HepG2 (cell line): ENCODE results near the gene S1PR3. TPM values are rescaled to one million over a fixed set of nuclear protein-coding genes. Genes with fewer than 3 reads are reported as not detected.

Source experiments
- ATAC-seq: fragments of 200-7000 bp; cut with Tn5 transposase; 3 replicates; pipeline ENCODE4 v1.9.1; 2020; ENCODE audit warnings: mild to moderate bottlenecking, moderate library complexity
- BruUV-seq: library from RNA; stranded (reverse); fragments of 400-500 nt; replicated peaks from 2 replicates; lab custom pipeline; 2021; lab: Mats Ljungman, UMichigan
- CTCF ChIA-PET: fragments of 300-600 bp; formaldehyde crosslinking; extraction: SDS; loops from one replicate; lab custom pipeline; 2021; ENCODE audit warnings: low total read pairs, inconsistent platforms, low intra/inter-chr PET ratio; lab: Yijun Ruan, JAX
- POLR2A ChIA-PET: fragments of 350-600 bp; sonication (Branson Sonifier 250); formaldehyde crosslinking; loops from one replicate; lab custom pipeline; 2020; ENCODE audit warnings: antibody characterized with exemption, inconsistent platforms; lab: Yijun Ruan, JAX
- DNase-seq: peaks from one replicate; pipeline ENCODE4 v3.0.0-alpha.2; 2015; ENCODE audit warnings: low spot score
- FAIRE-seq: peaks from 3 replicates; lab custom pipeline; 2011; peaks lifted over from hg19 to GRCh38; lab: Jason Lieb, UNC
- H2AFZ ChIP-seq: one replicate; pipeline ENCODE4 v1.6.1; 2011; ENCODE audit warnings: low read length, inconsistent platforms
- H3K27ac ChIP-seq: fragments of 300-600 bp; 3 replicates; pipeline ENCODE4 v1.8.0; 2011; ENCODE audit warnings: mixed run types, mild to moderate bottlenecking, mixed read lengths, low read length, inconsistent platforms; ENCODE audit not compliant: insufficient read depth; ENCODE audit errors: extremely low read length
- H3K27me3 ChIP-seq, 2 experiments: fragments of 200-600 bp in 1 of 2; 2 replicates in 1 of 2; 3 replicates in 1 of 2; pipeline versions ENCODE4 v1.6.0 to v1.8.0; 2011; ENCODE audit warnings: low read length in 2 of 2, mild to moderate bottlenecking in 2 of 2, moderate library complexity in 2 of 2, inconsistent platforms in 1 of 2; ENCODE audit not compliant: insufficient read depth in 2 of 2, control insufficient read depth in 1 of 2
- H3K36me3 ChIP-seq, 2 experiments: fragments of 200-600 bp in 1 of 2; replicated peaks in 1 of 2; 2 replicates in 1 of 2; 3 replicates in 1 of 2; pipeline versions ENCODE4 v1.5.1 to v1.8.0; 2011; ENCODE audit warnings: low read length in 2 of 2, inconsistent platforms in 1 of 2; ENCODE audit not compliant: insufficient read depth in 2 of 2, control insufficient read depth in 1 of 2
- H3K4me1 ChIP-seq: 2 replicates; pipeline ENCODE4 v1.5.1; 2012; ENCODE audit warnings: low read length, inconsistent platforms; ENCODE audit not compliant: insufficient read depth
- H3K4me2 ChIP-seq: 2 replicates; pipeline ENCODE4 v1.6.0; 2011; ENCODE audit warnings: low read depth, low read length, inconsistent platforms
- H3K4me3 ChIP-seq, 3 experiments: fragments of 200-600 bp in 1 of 3; sonication (generic), shearing (Covaris generic) in 1 of 3; replicated peaks in 1 of 3; 2 replicates each; pipeline ENCODE4 v1.5.1; 2011 to 2016; ENCODE audit warnings: low read length in 3 of 3, inconsistent platforms in 2 of 3, low read depth in 2 of 3, mild to moderate bottlenecking in 2 of 3, control low read depth in 1 of 3, mixed read lengths in 1 of 3; ENCODE audit not compliant: insufficient read depth in 1 of 3
- H3K79me2 ChIP-seq: one replicate; pipeline ENCODE4 v1.6.1; 2011; ENCODE audit warnings: low read length, inconsistent platforms; ENCODE audit not compliant: insufficient read depth
- H3K9ac ChIP-seq: 2 replicates; pipeline ENCODE4 v1.6.0; 2011; ENCODE audit warnings: mild to moderate bottlenecking, low read depth, low read length, inconsistent platforms; ENCODE audit not compliant: insufficient read depth
- H3K9me3 ChIP-seq: 2 replicates; pipeline ENCODE4 v1.5.1; 2012; ENCODE audit warnings: mild to moderate bottlenecking, low read length
- H4K20me1 ChIP-seq: 2 replicates; pipeline ENCODE4 v1.6.0; 2011; ENCODE audit warnings: inconsistent platforms, mild to moderate bottlenecking, low read length, moderate library complexity; ENCODE audit not compliant: insufficient read depth
- ADNP ChIP-seq: sonication (generic); formaldehyde crosslinking; IDR thresholded peaks from 2 replicates; pipeline ENCODE4 v1.4.0; 2020; ENCODE audit warnings: missing genetic modification reagents
- AHR ChIP-seq: IDR thresholded peaks from 2 replicates; pipeline ENCODE4 v1.6.1; 2018; ENCODE audit warnings: missing genetic modification reagents, missing compliant biosample characterization
- ATF4 ChIP-seq, 2 experiments: fragments of 450-650 bp in 1 of 2; sonication (generic) in 1 of 2; formaldehyde crosslinking; IDR thresholded peaks; 2 replicates each; pipeline versions ENCODE4 v1.5.0 to v1.8.0; 2020 to 2022; ENCODE audit warnings: mild to moderate bottlenecking in 1 of 2, missing genetic modification reagents in 1 of 2
- FOSL1 ChIP-seq: sonication (generic); formaldehyde crosslinking; IDR thresholded peaks from 2 replicates; pipeline ENCODE4 v1.9.0; 2021; ENCODE audit warnings: missing genetic modification reagents, borderline replicate concordance
- GLI4 ChIP-seq: sonication (generic); formaldehyde crosslinking; IDR thresholded peaks from 2 replicates; pipeline ENCODE4 v1.5.1; 2020; ENCODE audit warnings: missing genetic modification reagents, mild to moderate bottlenecking, moderate library complexity, borderline replicate concordance
- MED8 ChIP-seq: sonication (generic); formaldehyde crosslinking; IDR thresholded peaks from 2 replicates; pipeline ENCODE4 v1.8.1; 2023; ENCODE audit warnings: mild to moderate bottlenecking, missing genetic modification reagents; ENCODE audit not compliant: insufficient replicate concordance
- SAFB2 ChIP-seq: sonication (generic); formaldehyde crosslinking; IDR thresholded peaks from 2 replicates; pipeline ENCODE4 v1.5.1; 2020; ENCODE audit warnings: missing genetic modification reagents, low read depth, mild to moderate bottlenecking, borderline replicate concordance
- ZBTB25 ChIP-seq: IDR thresholded peaks from 2 replicates; pipeline ENCODE4 v1.6.1; 2018; ENCODE audit warnings: missing genetic modification reagents
- ZMYM4 ChIP-seq: sonication (generic); formaldehyde crosslinking; IDR thresholded peaks from 2 replicates; pipeline ENCODE4 v1.8.1; 2023; ENCODE audit warnings: mild to moderate bottlenecking, missing genetic modification reagents
- ZNF121 ChIP-seq: sonication (generic); formaldehyde crosslinking; IDR thresholded peaks from 2 replicates; pipeline ENCODE4 v1.5.0; 2020; ENCODE audit warnings: mild to moderate bottlenecking, missing genetic modification reagents
- ZNF230 ChIP-seq: sonication (generic); formaldehyde crosslinking; IDR thresholded peaks from 2 replicates; pipeline ENCODE4 v1.4.0; 2020; ENCODE audit warnings: mild to moderate bottlenecking, missing genetic modification reagents
- ZNF280B ChIP-seq: sonication (generic); formaldehyde crosslinking; IDR thresholded peaks from 2 replicates; pipeline ENCODE4 v1.5.0; 2020; ENCODE audit warnings: missing genetic modification reagents, mild to moderate bottlenecking, borderline replicate concordance
- ZNF562 ChIP-seq: sonication (generic); formaldehyde crosslinking; IDR thresholded peaks from 2 replicates; pipeline ENCODE4 v1.8.0; 2022; ENCODE audit warnings: missing genetic modification reagents, borderline replicate concordance
- ZNF644 ChIP-seq: IDR thresholded peaks from 2 replicates; pipeline ENCODE4 v1.6.1; 2016; ENCODE audit warnings: low read depth
- WGBS: methylation state at CpG from one replicate; pipeline ENCODE4 v1.1.6; 2017; ENCODE audit warnings: low lambda C conversion rate; 5-methylcytosine and 5-hydroxymethylcytosine counted together
- in situ Hi-C: cut with HindIII; loops from 2 replicates; pipeline ENCODE4 v1.10.0; 2017; ENCODE audit warnings: low pct_unique_long_range_greater_than_20kb; ENCODE audit not compliant: extremely low pct_ligation_motif_present
- intact Hi-C: fragments of 100-400 bp; cut with micrococcal nuclease; formaldehyde crosslinking; loops from one replicate; pipeline ENCODE4 v1.10.0; 2022; ENCODE audit not compliant: unreplicated experiment
- polyA plus RNA-seq, 8 experiments: library from polyadenylated mRNA; depleted of rRNA in 3 of 8; stranded (reverse) in 7 of 8; unstranded in 1 of 8; fragments of >200 nt; fragmentation: Illumina TruSeq in 4 of 8; extraction: Trizol in 4 of 8; gene quantifications; 2 replicates each; pipeline versions ENCODE4 v1.2.1 to v1.2.3, GENCODE V29; 2011 to 2016; ENCODE audit warnings: low read depth in 4 of 8, missing spikeins in 1 of 8, mixed read lengths in 1 of 8; ENCODE audit not compliant: insufficient read depth in 1 of 8
- total RNA-seq, 5 experiments: library from RNA; depleted of rRNA; stranded (reverse); fragments of >200 nt; fragmentation: Illumina TruSeq; extraction: Trizol; gene quantifications; 2 replicates each; pipeline ENCODE4 v1.2.3, GENCODE V29; 2016; ENCODE audit warnings: low read depth in 1 of 5
- TF ChIP-seq, protein P1 (sequence below): sonication (generic); formaldehyde crosslinking; IDR thresholded peaks from 2 replicates; pipeline ENCODE4 v1.5.0; 2020; ENCODE audit warnings: mild to moderate bottlenecking, low read depth, missing genetic modification reagents, borderline replicate concordance
- TF ChIP-seq, protein P2 (sequence below): sonication (generic); formaldehyde crosslinking; IDR thresholded peaks from 2 replicates; pipeline ENCODE4 v1.4.0; 2020; ENCODE audit warnings: missing genetic modification reagents

The S1PR3 gene
- total and polyA plus RNA-seq, 2 of the 13 experiments (the other 11 are each of a cell fraction or from before 2014, with no cell fraction given), result 0.02 TPM; not detected in 1

- Histone ChIP-seq H3K4me1 (peaks cover 11% of the 10 kb centered on the region; the same call in 1 of the 2 replicates), H3K4me3 (no peak overlapping the region), H3K9ac (no peak overlapping the region), H3K27me3 (peaks cover 0 to 24% of the 10 kb centered on the region in 2 experiments; a peak in 3 of 5 replicates), H3K27ac (no peak overlapping the region), H4K20me1 (no peaks in the 10 kb centered on the region), H3K79me2 (no peaks in the 10 kb centered on the region), H3K36me3 (no peaks in the 10 kb centered on the region), H3K9me3 (no peaks in the 10 kb centered on the region), H2AFZ (no peak overlapping the region), H3K4me2 (no peak overlapping the region)
- ChIA-PET CTCF (no interaction called here), POLR2A (no interaction called here)
- ATAC-seq, result no peak
- BruUV-seq, result no TSS peak
- intact Hi-C loops, result no loop called here
- in situ Hi-C loops, result no loop called here
- no peak for FAIRE-seq
- TF ChIP-seq ZNF644 (CRISPR knock-in tag) (no peak), ZNF562 (CRISPR knock-in tag) (no peak), MED8 (CRISPR knock-in tag) (no peak), ZMYM4 (CRISPR knock-in tag) (no peak), ZNF230 (CRISPR knock-in tag) (no peak), ZBTB25 (CRISPR knock-in tag) (no peak), FOSL1 (CRISPR knock-in tag) (no peak), ZNF280B (CRISPR knock-in tag) (no peak), GLI4 (CRISPR knock-in tag) (no peak), ATF4 (CRISPR knock-in tag; IDR thresholded peaks at IDR 0.05) (no peak), SAFB2 (CRISPR knock-in tag) (no peak), ADNP (CRISPR knock-in tag) (no peak), ZNF121 (no peak), AHR (no peak)
- TF ChIP-seq, protein P1, sequence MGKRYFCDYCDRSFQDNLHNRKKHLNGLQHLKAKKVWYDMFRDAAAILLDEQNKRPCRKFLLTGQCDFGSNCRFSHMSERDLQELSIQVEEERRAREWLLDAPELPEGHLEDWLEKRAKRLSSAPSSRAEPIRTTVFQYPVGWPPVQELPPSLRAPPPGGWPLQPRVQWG (CRISPR knock-in tag), result no peak
- TF ChIP-seq, protein P2, sequence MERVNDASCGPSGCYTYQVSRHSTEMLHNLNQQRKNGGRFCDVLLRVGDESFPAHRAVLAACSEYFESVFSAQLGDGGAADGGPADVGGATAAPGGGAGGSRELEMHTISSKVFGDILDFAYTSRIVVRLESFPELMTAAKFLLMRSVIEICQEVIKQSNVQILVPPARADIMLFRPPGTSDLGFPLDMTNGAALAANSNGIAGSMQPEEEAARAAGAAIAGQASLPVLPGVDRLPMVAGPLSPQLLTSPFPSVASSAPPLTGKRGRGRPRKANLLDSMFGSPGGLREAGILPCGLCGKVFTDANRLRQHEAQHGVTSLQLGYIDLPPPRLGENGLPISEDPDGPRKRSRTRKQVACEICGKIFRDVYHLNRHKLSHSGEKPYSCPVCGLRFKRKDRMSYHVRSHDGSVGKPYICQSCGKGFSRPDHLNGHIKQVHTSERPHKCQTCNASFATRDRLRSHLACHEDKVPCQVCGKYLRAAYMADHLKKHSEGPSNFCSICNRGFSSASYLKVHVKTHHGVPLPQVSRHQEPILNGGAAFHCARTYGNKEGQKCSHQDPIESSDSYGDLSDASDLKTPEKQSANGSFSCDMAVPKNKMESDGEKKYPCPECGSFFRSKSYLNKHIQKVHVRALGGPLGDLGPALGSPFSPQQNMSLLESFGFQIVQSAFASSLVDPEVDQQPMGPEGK (CRISPR knock-in tag), result no peak
- DNase-seq, result no peak
- 54% methylated on average over 8 of the region's 9 CpGs for WGBS
Measured at GRCh38 chr9:88994469-88995199, 3.4 kb downstream of the S1PR3 start.
